ENCODE measurements around the gene PRDM1.

Gene PRDM1

GRCh38 chr6:106133040-106133439 is 46.9 kb downstream of the PRDM1 start:
- peaks cover 3% of the 10 kb centered on the region; the same call in 1 of the 2 replicates for H3K4me1 ChIP-seq (ENCODE audit: control insufficient read depth, insufficient read depth, low read length)
- no peak for TF ChIP-seq ZNF174 (tag by site-specific recombination; IDR thresholded peaks at IDR 0.05)
- TF ChIP-seq PBX3 (CRISPR knock-in tag; IDR thresholded peaks at IDR 0.05): no peak
- no peak for TF ChIP-seq ZNF211 (tag by site-specific recombination; IDR thresholded peaks at IDR 0.05; ENCODE audit: low read depth)
- TF ChIP-seq ZSCAN16 (tag by site-specific recombination; IDR thresholded peaks at IDR 0.05): no peak
- TF ChIP-seq ZNF544 (tag by site-specific recombination; IDR thresholded peaks at IDR 0.05): no peak
- TF ChIP-seq HOXA7 (CRISPR knock-in tag; IDR thresholded peaks at IDR 0.05; ENCODE audit: borderline replicate concordance): no peak
- TF ChIP-seq ZNF664 (tag by site-specific recombination; IDR thresholded peaks at IDR 0.05): no peak
- TF ChIP-seq ZNF837 (tag by site-specific recombination; IDR thresholded peaks at IDR 0.05): no peak
- no peak for TF ChIP-seq ZNF223 (tag by site-specific recombination; IDR thresholded peaks at IDR 0.05)
- TF ChIP-seq ZNF645 (tag by site-specific recombination; IDR thresholded peaks at IDR 0.05): no peak
- no peak for TF ChIP-seq ZNF274 (IDR thresholded peaks at IDR 0.05; ENCODE audit: low read length)
- TF ChIP-seq ZNF274 (tag by site-specific recombination; IDR thresholded peaks at IDR 0.05; ENCODE audit: borderline replicate concordance): no peak
- no peak for TF ChIP-seq ZNF266 (tag by site-specific recombination; IDR thresholded peaks at IDR 0.05; ENCODE audit: low read depth)
- TF ChIP-seq ZFP41 (tag by site-specific recombination; IDR thresholded peaks at IDR 0.05; ENCODE audit: borderline replicate concordance): no peak
- TF ChIP-seq HIC1 (tag by site-specific recombination; IDR thresholded peaks at IDR 0.05): no peak
- no peaks in the 10 kb centered on the region for H3K36me3 ChIP-seq (ENCODE audit: control insufficient read depth in 2 of 2, insufficient read depth in 1 of 2, low read length in 2 of 2)
- no peak overlapping the region for H3K27ac ChIP-seq (ENCODE audit: extremely low read depth, low read depth, low read length)
- POLR2A ChIA-PET: no interaction called here
- no peak overlapping the region for H3K4me3 ChIP-seq (ENCODE audit: low read depth, low read length)
- H3K9me3 ChIP-seq (ENCODE audit: control insufficient read depth, insufficient read depth, low read depth, low read length): no peaks in the 10 kb centered on the region
- CTCF ChIA-PET: interaction anchor here (0.8 kb wide), 1 partner anchor 1063 kb away, joined by 3 read pairs; no protein-coding TSS in a partner anchor

- CTCF ChIA-PET: interaction anchor here (0.6 kb wide), 1 partner anchor 26 kb away, joined by 3 read pairs; no protein-coding TSS in a partner anchor
- no peak overlapping the region for H3K27ac ChIP-seq (ENCODE audit: extremely low read depth, low read depth, low read length)
- peaks cover 3% of the 10 kb centered on the region; the same call in 1 of the 2 replicates for H3K4me1 ChIP-seq (ENCODE audit: control insufficient read depth, insufficient read depth, low read length)
- POLR2A ChIA-PET: no interaction called here
- no peak overlapping the region for H3K4me3 ChIP-seq (ENCODE audit: low read depth, low read length)
- TF ChIP-seq GLIS2 (tag by site-specific recombination; IDR thresholded peaks at IDR 0.05) (no peak), TRIM28 (IDR thresholded peaks at IDR 0.05; ENCODE audit: borderline replicate concordance, low read length) (peak; percentile 20; the same call in 1 of the 2 replicates)
- no peaks in the 10 kb centered on the region for H3K36me3 ChIP-seq (ENCODE audit: control insufficient read depth in 2 of 2, insufficient read depth in 1 of 2, low read length in 2 of 2)
- no peaks in the 10 kb centered on the region for H3K9me3 ChIP-seq (ENCODE audit: control insufficient read depth, insufficient read depth, low read depth, low read length)
Measured at GRCh38 chr6:106134087-106134770, 48.1 kb downstream of the PRDM1 start.
